Panc1 (cell line): ENCODE results near the gene FIGN.

Experiments
- POLR2AphosphoS5 ChIP-seq: IDR thresholded peaks from 2 replicates; pipeline ENCODE4 v1.6.1; 2012; ENCODE audit warnings: mild to moderate bottlenecking, low read depth, low read length, moderate library complexity
- TF ChIP-seq, protein P1 (sequence below), 2 experiments: IDR thresholded peaks; 2 replicates each; pipeline ENCODE4 v1.6.1; 2011 to 2012; ENCODE audit warnings: low read depth in 2 of 2, control low read depth in 1 of 2, low read length in 1 of 2, mild to moderate bottlenecking in 1 of 2, moderate library complexity in 1 of 2; ENCODE audit not compliant: insufficient read depth in 1 of 2
- TF ChIP-seq, protein P2 (sequence below): fragments of 450-650 bp; IDR thresholded peaks from 2 replicates; pipeline ENCODE4 v1.5.1; 2017; ENCODE audit warnings: mild to moderate bottlenecking

DNA sequence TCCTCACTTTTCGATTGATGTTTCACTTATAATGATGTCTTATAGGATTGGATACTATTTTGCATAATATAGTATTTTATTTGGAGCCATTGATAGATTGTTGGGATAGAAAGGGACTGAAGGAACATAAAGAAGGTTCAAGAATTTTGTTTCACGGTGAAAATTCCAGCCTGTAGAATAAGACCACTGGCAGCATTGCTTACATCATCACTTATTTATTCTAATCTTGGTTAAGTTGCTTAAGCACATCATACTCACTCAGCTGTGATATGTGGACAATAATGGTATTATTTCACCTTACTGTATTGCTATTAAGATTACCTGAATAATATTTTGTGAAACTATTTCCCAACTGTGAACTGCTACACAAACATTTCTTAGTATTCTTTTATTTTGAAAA, 118.3 kb downstream of the FIGN start:
- TF ChIP-seq, protein P1, sequence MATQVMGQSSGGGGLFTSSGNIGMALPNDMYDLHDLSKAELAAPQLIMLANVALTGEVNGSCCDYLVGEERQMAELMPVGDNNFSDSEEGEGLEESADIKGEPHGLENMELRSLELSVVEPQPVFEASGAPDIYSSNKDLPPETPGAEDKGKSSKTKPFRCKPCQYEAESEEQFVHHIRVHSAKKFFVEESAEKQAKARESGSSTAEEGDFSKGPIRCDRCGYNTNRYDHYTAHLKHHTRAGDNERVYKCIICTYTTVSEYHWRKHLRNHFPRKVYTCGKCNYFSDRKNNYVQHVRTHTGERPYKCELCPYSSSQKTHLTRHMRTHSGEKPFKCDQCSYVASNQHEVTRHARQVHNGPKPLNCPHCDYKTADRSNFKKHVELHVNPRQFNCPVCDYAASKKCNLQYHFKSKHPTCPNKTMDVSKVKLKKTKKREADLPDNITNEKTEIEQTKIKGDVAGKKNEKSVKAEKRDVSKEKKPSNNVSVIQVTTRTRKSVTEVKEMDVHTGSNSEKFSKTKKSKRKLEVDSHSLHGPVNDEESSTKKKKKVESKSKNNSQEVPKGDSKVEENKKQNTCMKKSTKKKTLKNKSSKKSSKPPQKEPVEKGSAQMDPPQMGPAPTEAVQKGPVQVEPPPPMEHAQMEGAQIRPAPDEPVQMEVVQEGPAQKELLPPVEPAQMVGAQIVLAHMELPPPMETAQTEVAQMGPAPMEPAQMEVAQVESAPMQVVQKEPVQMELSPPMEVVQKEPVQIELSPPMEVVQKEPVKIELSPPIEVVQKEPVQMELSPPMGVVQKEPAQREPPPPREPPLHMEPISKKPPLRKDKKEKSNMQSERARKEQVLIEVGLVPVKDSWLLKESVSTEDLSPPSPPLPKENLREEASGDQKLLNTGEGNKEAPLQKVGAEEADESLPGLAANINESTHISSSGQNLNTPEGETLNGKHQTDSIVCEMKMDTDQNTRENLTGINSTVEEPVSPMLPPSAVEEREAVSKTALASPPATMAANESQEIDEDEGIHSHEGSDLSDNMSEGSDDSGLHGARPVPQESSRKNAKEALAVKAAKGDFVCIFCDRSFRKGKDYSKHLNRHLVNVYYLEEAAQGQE (IDR thresholded peaks at IDR 0.05; ENCODE audit: insufficient read depth in 1 of 2, low read depth in 2 of 2, low read length in 1 of 2) = no peak
- TF ChIP-seq, protein P2, sequence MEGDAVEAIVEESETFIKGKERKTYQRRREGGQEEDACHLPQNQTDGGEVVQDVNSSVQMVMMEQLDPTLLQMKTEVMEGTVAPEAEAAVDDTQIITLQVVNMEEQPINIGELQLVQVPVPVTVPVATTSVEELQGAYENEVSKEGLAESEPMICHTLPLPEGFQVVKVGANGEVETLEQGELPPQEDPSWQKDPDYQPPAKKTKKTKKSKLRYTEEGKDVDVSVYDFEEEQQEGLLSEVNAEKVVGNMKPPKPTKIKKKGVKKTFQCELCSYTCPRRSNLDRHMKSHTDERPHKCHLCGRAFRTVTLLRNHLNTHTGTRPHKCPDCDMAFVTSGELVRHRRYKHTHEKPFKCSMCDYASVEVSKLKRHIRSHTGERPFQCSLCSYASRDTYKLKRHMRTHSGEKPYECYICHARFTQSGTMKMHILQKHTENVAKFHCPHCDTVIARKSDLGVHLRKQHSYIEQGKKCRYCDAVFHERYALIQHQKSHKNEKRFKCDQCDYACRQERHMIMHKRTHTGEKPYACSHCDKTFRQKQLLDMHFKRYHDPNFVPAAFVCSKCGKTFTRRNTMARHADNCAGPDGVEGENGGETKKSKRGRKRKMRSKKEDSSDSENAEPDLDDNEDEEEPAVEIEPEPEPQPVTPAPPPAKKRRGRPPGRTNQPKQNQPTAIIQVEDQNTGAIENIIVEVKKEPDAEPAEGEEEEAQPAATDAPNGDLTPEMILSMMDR = no peak
- TF ChIP-seq POLR2AphosphoS5 = no peak
